Skeletal muscle tissue (tissue), 4 donors: ENCODE measurements around the gene DCAF17. TPM values are rescaled to one million over a fixed set of nuclear protein-coding genes. Genes with fewer than 3 reads are reported as not detected.
"Not testable (repeated sequence)": the region's sequence is repeated elsewhere in the genome, so short reads cannot be mapped to it uniquely, and the experiment has no call there.

Experiments used
- H3K27ac ChIP-seq: one replicate; pipeline ENCODE4 v1.7.0; 2013; ENCODE audit warnings: mild to moderate bottlenecking, low read depth, low read length, inconsistent platforms
- H3K27me3 ChIP-seq, 3 donors: one replicate each; pipeline ENCODE4 v1.7.0; 2013; ENCODE audit warnings: low read length in 3 of 3; ENCODE audit not compliant: control insufficient read depth in 3 of 3, insufficient read depth in 3 of 3
- H3K36me3 ChIP-seq, 3 donors: one replicate each; pipeline ENCODE4 v1.7.0; 2013; ENCODE audit warnings: low read length in 3 of 3; ENCODE audit not compliant: control insufficient read depth in 3 of 3, insufficient read depth in 3 of 3
- H3K4me1 ChIP-seq, 3 donors: one replicate each; pipeline ENCODE4 v1.7.0; 2013; ENCODE audit warnings: low read length in 3 of 3, mild to moderate bottlenecking in 3 of 3; ENCODE audit not compliant: control insufficient read depth in 3 of 3, insufficient read depth in 3 of 3
- H3K4me3 ChIP-seq, 3 donors: one replicate each; pipeline ENCODE4 v1.7.0; 2013; ENCODE audit warnings: low read length in 3 of 3
- H3K9ac ChIP-seq, 3 donors: one replicate each; pipeline ENCODE4 v1.7.0; 2013; ENCODE audit warnings: low read length in 3 of 3, mild to moderate bottlenecking in 3 of 3, moderate library complexity in 2 of 3, low read depth in 1 of 3
- H3K9me3 ChIP-seq, 3 donors: one replicate each; pipeline ENCODE4 v1.7.0; 2013; ENCODE audit warnings: low read length in 3 of 3; ENCODE audit not compliant: control insufficient read depth in 3 of 3
- total RNA-seq: library from RNA; depleted of rRNA; stranded (reverse); fragments of >200 nt; gene quantifications from one replicate; pipeline ENCODE4 v1.2.3, GENCODE V29; 2014
- donor health status: Osteomylitis.

Gene DCAF17
- total RNA-seq, 1 donor from 2014 or later = 20.4 TPM

GRCh38 chr2:171420728-171421563 lies 13.1 kb upstream of the DCAF17 start:
- no peaks in the 10 kb centered on the region for H3K27me3 ChIP-seq
- H3K4me1 ChIP-seq = peaks cover 0 to under 1% (median 0%) of the 10 kb centered on the region in 3 donors
- no peaks in the 10 kb centered on the region for H3K36me3 ChIP-seq
- no peak overlapping the region for H3K4me3 ChIP-seq
- no peak overlapping the region for H3K27ac ChIP-seq
- no peaks in the 10 kb centered on the region for H3K9me3 ChIP-seq
- H3K9ac ChIP-seq = no peak overlapping the region

GRCh38 chr2:171422710-171423495 lies 11.1 kb upstream of the DCAF17 start:
- H3K27ac ChIP-seq, H3K36me3 ChIP-seq: not testable (repeated sequence)

GRCh38 chr2:171430516-171431410 lies 3.3 kb upstream of the DCAF17 start:
- H3K27ac ChIP-seq = no peak overlapping the region
- H3K4me3 ChIP-seq = no peak overlapping the region
- no peak overlapping the region for H3K9ac ChIP-seq
- no peaks in the 10 kb centered on the region for H3K9me3 ChIP-seq
- no peaks in the 10 kb centered on the region for H3K27me3 ChIP-seq
- no peaks in the 10 kb centered on the region for H3K36me3 ChIP-seq
- H3K4me1 ChIP-seq = peaks cover 10 to 17% (median 11%) of the 10 kb centered on the region in 3 donors

More at GRCh38 chr2:171422710-171423495, 11.1 kb upstream of the DCAF17 start:
- not testable (repeated sequence) for H3K9ac ChIP-seq, H3K4me3 ChIP-seq, H3K27me3 ChIP-seq, H3K4me1 ChIP-seq, H3K9me3 ChIP-seq

- Histone ChIP-seq H3K27ac (no peak overlapping the region), H3K36me3 (peaks cover 2 to 4% (median 3%) of the 10 kb centered on the region in 3 donors), H3K9ac (no peak overlapping the region)
Measured at GRCh38 chr2:171431677-171432167, 2.3 kb upstream of the DCAF17 start.

GRCh38 chr2:171432206-171432968 lies 1.6 kb upstream of the DCAF17 start:
- H3K27me3 ChIP-seq = no peaks in the 10 kb centered on the region
- H3K4me1 ChIP-seq = peaks cover 10 to 17% (median 11%) of the 10 kb centered on the region in 3 donors
- H3K4me3 ChIP-seq = no peak overlapping the region
- H3K27ac ChIP-seq = no peak overlapping the region
- peaks cover 4 to 7% (median 6%) of the 10 kb centered on the region in 3 donors for H3K36me3 ChIP-seq
- H3K9ac ChIP-seq = no peak overlapping the region
- no peaks in the 10 kb centered on the region for H3K9me3 ChIP-seq

More at GRCh38 chr2:171431677-171432167, 2.3 kb upstream of the DCAF17 start:
- H3K4me3 ChIP-seq = no peak overlapping the region
- H3K4me1 ChIP-seq = peaks cover 10 to 17% (median 11%) of the 10 kb centered on the region in 3 donors
- H3K9me3 ChIP-seq = no peaks in the 10 kb centered on the region
- no peaks in the 10 kb centered on the region for H3K27me3 ChIP-seq

GRCh38 chr2:171432969-171433762 lies 860 bp upstream of the DCAF17 start:
- H3K4me1 ChIP-seq = peaks cover 10 to 17% (median 11%) of the 10 kb centered on the region in 3 donors
- peak overlapping the region; percentile 88 for H3K27ac ChIP-seq
- H3K4me3 ChIP-seq = peak overlapping the region; percentile 90 to 95 (median 90)
- no peaks in the 10 kb centered on the region for H3K9me3 ChIP-seq
- H3K36me3 ChIP-seq = peaks cover 6 to 8% (median 8%) of the 10 kb centered on the region in 3 donors
- no peaks in the 10 kb centered on the region for H3K27me3 ChIP-seq
- peak overlapping the region; percentile 79 to 92 (median 88) for H3K9ac ChIP-seq

GRCh38 chr2:171433763-171434012 lies 338 bp upstream of the DCAF17 start, which contains the start of gene METTL8:
Gene METTL8, minus strand, starts transcription at chr2:171433990. Its CDS starts 41,805 bp downstream, at chr2:171392185.
- H3K9me3 ChIP-seq = no peaks in the 10 kb centered on the region
- peak within 1 kb of the TSS; percentile 88 for H3K27ac ChIP-seq
- peak within 1 kb of the TSS; percentile 79 to 92 (median 88) for H3K9ac ChIP-seq
- peaks cover 7 to 8% (median 8%) of the 10 kb centered on the region in 3 donors for H3K36me3 ChIP-seq
- peaks cover 10 to 17% (median 11%) of the 10 kb centered on the region in 3 donors for H3K4me1 ChIP-seq
- no peaks in the 10 kb centered on the region for H3K27me3 ChIP-seq
- H3K4me3 ChIP-seq = peak within 1 kb of the TSS; percentile 90 to 95 (median 90)

- H3K36me3 ChIP-seq = peaks cover 15 to 24% (median 16%) of the 10 kb centered on the region in 3 donors
- no peak overlapping the region for H3K27ac ChIP-seq
- no peak overlapping the region for H3K9ac ChIP-seq
- H3K4me1 ChIP-seq = peaks cover 10 to 17% (median 11%) of the 10 kb centered on the region in 3 donors
- H3K4me3 ChIP-seq = no peak overlapping the region
- H3K27me3 ChIP-seq = no peaks in the 10 kb centered on the region
- no peaks in the 10 kb centered on the region for H3K9me3 ChIP-seq
Measured at GRCh38 chr2:171436307-171436706, 2.3 kb downstream of the DCAF17 start.
